Stimulated activated naive B cell treated with anti-CD40 and anti-IgM and Interleukin-4, amounts not matched to agents 10 μg/mL and 1 μg/mL and 100 μg/mL, for 72 hours (primary cell): Measurements from ENCODE around the gene PKP2.
"Not testable (repeated sequence)": the region's sequence is repeated elsewhere in the genome, so short reads cannot be mapped to it uniquely, and the experiment has no call there.

Source experiments
- ATAC-seq, 2 donors: fragments of 150-1000 bp; cut with Tn5 transposase; replicated peaks; 2 replicates each; pipeline ENCODE4 v1.10.0; 2021; ENCODE audit warnings: moderate library complexity in 1 of 2
- DNase-seq: peaks from one replicate; pipeline ENCODE4 v3.0.0; 2021
- H3K27ac Mint-ChIP-seq: one replicate; pipeline ENCODE4 v1.8.0; 2022; ENCODE audit warnings: mild to moderate bottlenecking, mixed read lengths
- H3K27me3 Mint-ChIP-seq, 2 donors: one replicate each; pipeline ENCODE4 v1.8.0; 2022; ENCODE audit warnings: mixed read lengths in 2 of 2
- H3K36me3 Mint-ChIP-seq, 2 donors: one replicate each; pipeline ENCODE4 v1.8.0; 2022; ENCODE audit warnings: mixed read lengths in 2 of 2, mild to moderate bottlenecking in 1 of 2
- H3K4me1 Mint-ChIP-seq, 2 donors: one replicate each; pipeline ENCODE4 v1.8.0; 2022; ENCODE audit warnings: mixed read lengths in 2 of 2, mild to moderate bottlenecking in 1 of 2
- H3K4me3 Mint-ChIP-seq, 2 donors: one replicate each; pipeline ENCODE4 v1.8.0; 2022; ENCODE audit warnings: mild to moderate bottlenecking in 2 of 2, mixed read lengths in 2 of 2, moderate library complexity in 1 of 2
- H3K9me3 Mint-ChIP-seq, 2 donors: one replicate each; pipeline ENCODE4 v1.8.0; 2022; ENCODE audit warnings: mixed read lengths in 2 of 2, mild to moderate bottlenecking in 1 of 2

The PKP2 gene

GRCh38 chr12:32864731-32865130 lies 31.8 kb downstream of the PKP2 start:
- Mint-ChIP-seq H3K36me3 (no peaks in the 10 kb centered on the region), H3K4me1 (no peaks in the 10 kb centered on the region), H3K4me3 (no peak overlapping the region), H3K27me3 (peaks cover 0 to 5% of the 10 kb centered on the region in 2 donors), H3K27ac (no peak overlapping the region), H3K9me3 (no peaks in the 10 kb centered on the region)
- DNase-seq (no peak), ATAC-seq (no peak)

GRCh38 chr12:32863128-32863527 lies 33.4 kb downstream of the PKP2 start:
- Mint-ChIP-seq H3K9me3 (no peaks in the 10 kb centered on the region), H3K4me1 (no peaks in the 10 kb centered on the region), H3K4me3 (no peak overlapping the region), H3K27me3 (peaks cover 0 to 5% of the 10 kb centered on the region in 2 donors), H3K27ac (no peak overlapping the region), H3K36me3 (no peaks in the 10 kb centered on the region)
- DNase-seq (no peak), ATAC-seq (no peak)

- H3K4me3 Mint-ChIP-seq, DNase-seq, H3K36me3 Mint-ChIP-seq, H3K9me3 Mint-ChIP-seq, H3K4me1 Mint-ChIP-seq, H3K27me3 Mint-ChIP-seq, H3K27ac Mint-ChIP-seq, ATAC-seq: not testable (repeated sequence)
Observed at GRCh38 chr12:32861658-32862057, 34.9 kb downstream of the PKP2 start.

- DNase-seq, result no peak
- no peak overlapping the region for H3K4me3 Mint-ChIP-seq
- no peak overlapping the region for H3K27ac Mint-ChIP-seq
- H3K4me1 Mint-ChIP-seq, result no peaks in the 10 kb centered on the region
- ATAC-seq, result no peak
- H3K9me3 Mint-ChIP-seq, result no peaks in the 10 kb centered on the region
- H3K36me3 Mint-ChIP-seq, result no peaks in the 10 kb centered on the region
- peaks cover 0 to 10% of the 10 kb centered on the region in 2 donors for H3K27me3 Mint-ChIP-seq
Observed at GRCh38 chr12:32860192-32860591, 36.4 kb downstream of the PKP2 start.

- H3K4me1 Mint-ChIP-seq, result no peaks in the 10 kb centered on the region
- DNase-seq (no peak), ATAC-seq (no peak)
- no peaks in the 10 kb centered on the region for H3K9me3 Mint-ChIP-seq
- H3K27me3 Mint-ChIP-seq, result peaks cover 6 to 10% of the 10 kb centered on the region in 2 donors
- H3K36me3 Mint-ChIP-seq, result no peaks in the 10 kb centered on the region
- no peak overlapping the region for H3K27ac Mint-ChIP-seq
- no peak overlapping the region for H3K4me3 Mint-ChIP-seq
Observed at GRCh38 chr12:32859389-32859788, 37.2 kb downstream of the PKP2 start.

- no peaks in the 10 kb centered on the region for H3K4me1 Mint-ChIP-seq
- H3K27me3 Mint-ChIP-seq, result peaks cover 5 to 6% of the 10 kb centered on the region in 2 donors
- DNase-seq, result no peak
- H3K4me3 Mint-ChIP-seq, result no peak overlapping the region
- H3K9me3 Mint-ChIP-seq, result no peaks in the 10 kb centered on the region
- H3K36me3 Mint-ChIP-seq, result no peaks in the 10 kb centered on the region
- no peak overlapping the region for H3K27ac Mint-ChIP-seq
- no peak for ATAC-seq
Observed at GRCh38 chr12:32854716-32855115, 41.9 kb downstream of the PKP2 start.

- H3K36me3 Mint-ChIP-seq, result no peaks in the 10 kb centered on the region
Observed at GRCh38 chr12:32854097-32854496, 42.5 kb downstream of the PKP2 start.

GRCh38 chr12:32847287-32847686 lies 49.3 kb downstream of the PKP2 start:
- no peak overlapping the region for H3K27ac Mint-ChIP-seq
- ATAC-seq, result no peak
- H3K4me3 Mint-ChIP-seq, result no peak overlapping the region
- H3K9me3 Mint-ChIP-seq, result no peaks in the 10 kb centered on the region
- H3K4me1 Mint-ChIP-seq, result no peaks in the 10 kb centered on the region
- H3K27me3 Mint-ChIP-seq, result peaks cover 0 to 4% of the 10 kb centered on the region in 2 donors
- no peaks in the 10 kb centered on the region for H3K36me3 Mint-ChIP-seq
- DNase-seq, result no peak

More at GRCh38 chr12:32854097-32854496, 42.5 kb downstream of the PKP2 start:
- Mint-ChIP-seq H3K27ac (no peak overlapping the region), H3K9me3 (no peaks in the 10 kb centered on the region), H3K4me3 (no peak overlapping the region), H3K4me1 (no peaks in the 10 kb centered on the region), H3K27me3 (peaks cover 5 to 6% of the 10 kb centered on the region in 2 donors)
- ATAC-seq, result no peak
- no peak for DNase-seq

- Mint-ChIP-seq H3K27ac (no peak overlapping the region), H3K4me3 (no peak overlapping the region), H3K36me3 (no peaks in the 10 kb centered on the region), H3K9me3 (no peaks in the 10 kb centered on the region), H3K4me1 (no peaks in the 10 kb centered on the region), H3K27me3 (peaks cover 0 to 4% of the 10 kb centered on the region in 2 donors)
- DNase-seq (no peak), ATAC-seq (no peak)
Observed at GRCh38 chr12:32846053-32846452, 50.5 kb downstream of the PKP2 start.

GRCh38 chr12:32843528-32844095 lies 53.0 kb downstream of the PKP2 start:
- Mint-ChIP-seq H3K9me3 (no peaks in the 10 kb centered on the region), H3K27ac (no peak overlapping the region), H3K27me3 (peaks cover 0 to 4% of the 10 kb centered on the region in 2 donors), H3K4me3 (no peak overlapping the region), H3K4me1 (no peaks in the 10 kb centered on the region), H3K36me3 (no peaks in the 10 kb centered on the region)
- ATAC-seq, result no peak
- no peak for DNase-seq

GRCh38 chr12:32841061-32841460 lies 55.5 kb downstream of the PKP2 start:
- H3K36me3 Mint-ChIP-seq, result no peaks in the 10 kb centered on the region
- H3K9me3 Mint-ChIP-seq, result peaks cover 2 to 3% of the 10 kb centered on the region in 2 donors
- no peak overlapping the region for H3K27ac Mint-ChIP-seq
- H3K4me3 Mint-ChIP-seq, result no peak overlapping the region
- H3K27me3 Mint-ChIP-seq, result no peaks in the 10 kb centered on the region
- ATAC-seq (no peak), DNase-seq (no peak)
- no peaks in the 10 kb centered on the region for H3K4me1 Mint-ChIP-seq

- Mint-ChIP-seq H3K27me3 (no peaks in the 10 kb centered on the region), H3K36me3 (no peaks in the 10 kb centered on the region), H3K4me1 (no peaks in the 10 kb centered on the region), H3K27ac (no peak overlapping the region), H3K9me3 (peaks cover 2 to 3% of the 10 kb centered on the region in 2 donors), H3K4me3 (no peak overlapping the region)
- DNase-seq (no peak), ATAC-seq (no peak)
Observed at GRCh38 chr12:32839828-32840227, 56.7 kb downstream of the PKP2 start.

- H3K27ac Mint-ChIP-seq, result no peak overlapping the region
- no peak overlapping the region for H3K4me3 Mint-ChIP-seq
- H3K36me3 Mint-ChIP-seq, result no peaks in the 10 kb centered on the region
- no peaks in the 10 kb centered on the region for H3K4me1 Mint-ChIP-seq
- no peak for DNase-seq
- no peaks in the 10 kb centered on the region for H3K27me3 Mint-ChIP-seq
- no peak for ATAC-seq
- H3K9me3 Mint-ChIP-seq, result peaks cover 2 to 3% of the 10 kb centered on the region in 2 donors
Observed at GRCh38 chr12:32837974-32838373, 58.6 kb downstream of the PKP2 start.

- DNase-seq (no peak), ATAC-seq (no peak)
- H3K9me3 Mint-ChIP-seq, result peaks cover 2 to 3% of the 10 kb centered on the region in 2 donors
Observed at GRCh38 chr12:32836710-32837109, 59.9 kb downstream of the PKP2 start.

GRCh38 chr12:32834122-32834521 lies 62.5 kb downstream of the PKP2 start:
- no peaks in the 10 kb centered on the region for H3K36me3 Mint-ChIP-seq
- no peak overlapping the region for H3K4me3 Mint-ChIP-seq
- H3K27me3 Mint-ChIP-seq, result no peaks in the 10 kb centered on the region
- no peak overlapping the region for H3K27ac Mint-ChIP-seq
- no peak for ATAC-seq
- H3K4me1 Mint-ChIP-seq, result no peaks in the 10 kb centered on the region
- DNase-seq, result no peak
- H3K9me3 Mint-ChIP-seq, result peaks cover 2 to 3% of the 10 kb centered on the region in 2 donors

More at GRCh38 chr12:32836710-32837109, 59.9 kb downstream of the PKP2 start:
- H3K27me3 Mint-ChIP-seq, result no peaks in the 10 kb centered on the region
- no peaks in the 10 kb centered on the region for H3K36me3 Mint-ChIP-seq
- no peaks in the 10 kb centered on the region for H3K4me1 Mint-ChIP-seq
- no peak overlapping the region for H3K27ac Mint-ChIP-seq
- no peak overlapping the region for H3K4me3 Mint-ChIP-seq

- no peaks in the 10 kb centered on the region for H3K36me3 Mint-ChIP-seq
- ATAC-seq (no peak), DNase-seq (no peak)
- peaks cover 0 to 3% of the 10 kb centered on the region in 2 donors for H3K27me3 Mint-ChIP-seq
- H3K9me3 Mint-ChIP-seq, result no peaks in the 10 kb centered on the region
- no peak overlapping the region for H3K27ac Mint-ChIP-seq
- H3K4me1 Mint-ChIP-seq, result no peaks in the 10 kb centered on the region
- H3K4me3 Mint-ChIP-seq, result no peak overlapping the region
Observed at GRCh38 chr12:32828552-32828951, 68.0 kb downstream of the PKP2 start.
